OCI-LY1 (cell line): ENCODE data around the gene GBX2.

Source experiments
- H2AFZ ChIP-seq: fragments of 200-600 bp; sonication (generic), shearing (Covaris generic); 2 replicates; pipeline ENCODE4 v1.6.0; 2014; ENCODE audit warnings: antibody characterized with exemption, mild to moderate bottlenecking, low read length
- H3F3A ChIP-seq: fragments of 200-600 bp; sonication (generic), shearing (Covaris generic); 2 replicates; pipeline ENCODE4 v1.6.0; 2014; ENCODE audit warnings: mild to moderate bottlenecking, antibody characterized with exemption, low read length, moderate library complexity; ENCODE audit not compliant: insufficient read depth
- H3K27ac ChIP-seq: fragments of 200-600 bp; sonication (generic); 2 replicates; pipeline ENCODE4 v1.5.1; 2014; ENCODE audit warnings: low read length, mixed run types, mild to moderate bottlenecking, low read depth; ENCODE audit not compliant: poor library complexity, severe bottlenecking
- H3K27me3 ChIP-seq: fragments of 200-600 bp; sonication (generic); 2 replicates; pipeline ENCODE4 v1.6.0; 2014; ENCODE audit warnings: antibody characterized with exemption, mild to moderate bottlenecking, low read length, moderate library complexity; ENCODE audit not compliant: insufficient read depth
- H3K36me3 ChIP-seq: fragments of 200-600 bp; sonication (generic); 2 replicates; pipeline ENCODE4 v1.6.1; 2014; ENCODE audit warnings: mild to moderate bottlenecking, antibody characterized with exemption, low read length, moderate library complexity, mixed read lengths; ENCODE audit not compliant: insufficient read depth
- H3K4me1 ChIP-seq: fragments of 200-600 bp; sonication (generic); 2 replicates; pipeline ENCODE4 v1.5.1; 2014; ENCODE audit warnings: mild to moderate bottlenecking, low read length, moderate library complexity; ENCODE audit not compliant: insufficient read depth, severe bottlenecking
- H3K4me2 ChIP-seq: fragments of 200-600 bp; sonication (generic), shearing (Covaris generic); 2 replicates; pipeline ENCODE4 v1.6.1; 2014; ENCODE audit warnings: low read length
- H3K4me3 ChIP-seq: fragments of 200-600 bp; sonication (generic); 2 replicates; pipeline ENCODE4 v1.5.1; 2014; ENCODE audit warnings: low read length, low read depth, mild to moderate bottlenecking, mixed read lengths; ENCODE audit not compliant: poor library complexity, severe bottlenecking
- H3K79me2 ChIP-seq: fragments of 200-600 bp; shearing (Covaris generic); 2 replicates; pipeline ENCODE4 v1.6.1; 2016; ENCODE audit warnings: mixed run types, low read length, mixed read lengths; ENCODE audit not compliant: insufficient read depth
- H3K9ac ChIP-seq: fragments of 200-600 bp; sonication (generic), shearing (Covaris generic); 2 replicates; pipeline ENCODE4 v1.6.1; 2014; ENCODE audit warnings: mild to moderate bottlenecking, low read length, mixed read lengths
- H3K9me2 ChIP-seq: fragments of 200-600 bp; sonication (generic), shearing (Covaris generic); 2 replicates; pipeline ENCODE4 v1.6.1; 2014; ENCODE audit warnings: low read depth, mild to moderate bottlenecking, low read length, mixed read lengths
- H3K9me3 ChIP-seq: fragments of 200-600 bp; shearing (Covaris generic); 2 replicates; pipeline ENCODE4 v1.6.1; 2014; ENCODE audit warnings: low read length, mixed read lengths
- H4K20me1 ChIP-seq: fragments of 200-600 bp; sonication (generic), shearing (Covaris generic); 2 replicates; pipeline ENCODE4 v1.6.0; 2016; ENCODE audit warnings: mild to moderate bottlenecking, low read length; ENCODE audit not compliant: insufficient read depth
- CTCF ChIP-seq: fragments of 200-600 bp; sonication (generic), shearing (Covaris generic); IDR thresholded peaks from 2 replicates; pipeline ENCODE4 v1.5.1; 2017; ENCODE audit warnings: mild to moderate bottlenecking, antibody characterized with exemption, low read length, moderate library complexity, mixed read lengths
- EZH2 ChIP-seq: fragments of 200-600 bp; sonication (generic), shearing (Covaris generic); IDR thresholded peaks from 2 replicates; pipeline ENCODE4 v1.8.0; 2017; ENCODE audit warnings: borderline replicate concordance, mixed run types, mild to moderate bottlenecking, antibody characterized with exemption, low read length, moderate library complexity, mixed read lengths

The GBX2 gene

GRCh38 chr2:236210536-236210935 is 42.4 kb upstream of the GBX2 start:
- Histone ChIP-seq H2AFZ (no peak overlapping the region), H4K20me1 (no peaks in the 10 kb centered on the region), H3K4me2 (no peak overlapping the region), H3K4me1 (no peaks in the 10 kb centered on the region), H3K4me3 (no peak overlapping the region), H3K79me2 (no peaks in the 10 kb centered on the region), H3K27me3 (no peaks in the 10 kb centered on the region), H3K9me2 (no peaks in the 10 kb centered on the region), H3K36me3 (no peaks in the 10 kb centered on the region), H3F3A (no peaks in the 10 kb centered on the region), H3K27ac (no peak overlapping the region), H3K9me3 (no peaks in the 10 kb centered on the region), H3K9ac (no peak overlapping the region)
- TF ChIP-seq CTCF (no peak), EZH2 (no peak)

GRCh38 chr2:236209996-236210395 is 41.8 kb upstream of the GBX2 start:
- TF ChIP-seq EZH2 (no peak), CTCF (no peak)
- no peaks in the 10 kb centered on the region for H3K27me3 ChIP-seq
- no peak overlapping the region for H3K9ac ChIP-seq
- H4K20me1 ChIP-seq, result no peaks in the 10 kb centered on the region
- no peaks in the 10 kb centered on the region for H3K4me1 ChIP-seq
- no peaks in the 10 kb centered on the region for H3K9me2 ChIP-seq
- H3K27ac ChIP-seq, result no peak overlapping the region
- H3K9me3 ChIP-seq, result no peaks in the 10 kb centered on the region
- no peak overlapping the region for H3K4me3 ChIP-seq
- no peaks in the 10 kb centered on the region for H3K79me2 ChIP-seq
- no peaks in the 10 kb centered on the region for H3K36me3 ChIP-seq
- no peaks in the 10 kb centered on the region for H3F3A ChIP-seq
- no peak overlapping the region for H2AFZ ChIP-seq
- no peak overlapping the region for H3K4me2 ChIP-seq

- H3K4me2 ChIP-seq, result no peak overlapping the region
- H3K79me2 ChIP-seq, result no peaks in the 10 kb centered on the region
- no peaks in the 10 kb centered on the region for H3F3A ChIP-seq
- H2AFZ ChIP-seq, result no peak overlapping the region
- no peaks in the 10 kb centered on the region for H3K36me3 ChIP-seq
- no peak overlapping the region for H3K9ac ChIP-seq
- no peaks in the 10 kb centered on the region for H3K27me3 ChIP-seq
- H4K20me1 ChIP-seq, result no peaks in the 10 kb centered on the region
- H3K9me3 ChIP-seq, result no peaks in the 10 kb centered on the region
- no peaks in the 10 kb centered on the region for H3K4me1 ChIP-seq
- no peak overlapping the region for H3K27ac ChIP-seq
- no peaks in the 10 kb centered on the region for H3K9me2 ChIP-seq
- no peak overlapping the region for H3K4me3 ChIP-seq
- no peak for TF ChIP-seq CTCF
- no peak for TF ChIP-seq EZH2
Measured at GRCh38 chr2:236209535-236209934, 41.3 kb upstream of the GBX2 start.
